PC-3 (cell line): ENCODE measurements around the gene HEATR3. TPM values are rescaled to one million over a fixed set of nuclear protein-coding genes. Genes with fewer than 3 reads are reported as not detected.

ENCODE experiments used
- ATAC-seq: fragments of 200-7000 bp; cut with Tn5 transposase; 2 replicates; pipeline ENCODE4 v1.9.1; 2020; ENCODE audit warnings: mild to moderate bottlenecking, moderate library complexity
- BruUV-seq: library from RNA; stranded (reverse); fragments of 400-500 nt; replicated peaks from 2 replicates; lab custom pipeline; 2021; lab: Mats Ljungman, UMichigan
- CTCF ChIA-PET: fragments of 300-600 bp; sonication (Branson Sonifier 250); formaldehyde crosslinking; loops from one replicate; lab custom pipeline; 2022; ENCODE audit warnings: antibody characterized with exemption; lab: Charles Lee
- POLR2A ChIA-PET: fragments of 300-600 bp; sonication (Branson Sonifier 250); formaldehyde crosslinking; loops from one replicate; lab custom pipeline; 2022; ENCODE audit warnings: antibody characterized with exemption; ENCODE audit not compliant: unreplicated experiment; lab: Charles Lee
- DNase-seq: peaks from one replicate; pipeline ENCODE4 v3.0.0-alpha.2; 2015
- H2AFZ ChIP-seq: fragments of 300-600 bp; sonication (generic); 2 replicates; pipeline ENCODE4 v1.6.0; 2016; ENCODE audit warnings: antibody characterized with exemption, low read length
- H3F3A ChIP-seq: fragments of 300-600 bp; sonication (generic); one replicate; pipeline ENCODE4 v1.6.0; 2017; ENCODE audit warnings: antibody characterized with exemption, low read length, control low read depth, mild to moderate bottlenecking; ENCODE audit not compliant: unreplicated experiment
- H3K27ac ChIP-seq: fragments of 300-600 bp; sonication (generic); 2 replicates; pipeline ENCODE4 v1.5.1; 2016; ENCODE audit warnings: mild to moderate bottlenecking, low read length
- H3K27me3 ChIP-seq: fragments of 300-600 bp; sonication (generic); 2 replicates; pipeline ENCODE4 v1.6.1; 2016; ENCODE audit warnings: low read length, mixed read lengths
- H3K36me3 ChIP-seq: fragments of 300-600 bp; sonication (generic); 2 replicates; pipeline ENCODE4 v1.6.1; 2016; ENCODE audit warnings: low read depth, mixed run types, low read length, mixed read lengths
- H3K4me1 ChIP-seq: fragments of 300-600 bp; sonication (generic); 2 replicates; pipeline ENCODE4 v1.5.1; 2016; ENCODE audit warnings: low read length; ENCODE audit not compliant: insufficient read depth
- H3K4me2 ChIP-seq: fragments of 300-600 bp; sonication (generic); 2 replicates; pipeline ENCODE4 v1.6.0; 2016; ENCODE audit warnings: low read length
- H3K4me3 ChIP-seq: fragments of 300-600 bp; sonication (generic); 2 replicates; pipeline ENCODE4 v1.5.1; 2016; ENCODE audit warnings: mild to moderate bottlenecking, low read length, mixed read lengths
- H3K79me2 ChIP-seq: fragments of 300-600 bp; sonication (generic); 2 replicates; pipeline ENCODE4 v1.6.1; 2017; ENCODE audit warnings: low read length, mixed read lengths
- H3K9ac ChIP-seq: fragments of 300-600 bp; sonication (generic); 2 replicates; pipeline ENCODE4 v1.6.0; 2016; ENCODE audit warnings: mild to moderate bottlenecking, low read length
- H3K9me2 ChIP-seq: fragments of 300-600 bp; sonication (generic); replicated peaks from 2 replicates; pipeline ENCODE4 v1.6.1; 2016; ENCODE audit warnings: mixed run types, low read length, mixed read lengths
- H3K9me3 ChIP-seq: fragments of 300-600 bp; sonication (generic); 2 replicates; pipeline ENCODE4 v1.6.1; 2016; ENCODE audit warnings: low read length, mixed read lengths
- H4K20me1 ChIP-seq: fragments of 300-600 bp; sonication (generic); 2 replicates; pipeline ENCODE4 v1.6.1; 2016; ENCODE audit warnings: low read length, mixed read lengths
- CTCF ChIP-seq: fragments of 300-600 bp; sonication (generic); conservative IDR thresholded peaks from 2 replicates; pipeline ENCODE4 v1.5.1; 2017; ENCODE audit warnings: antibody characterized with exemption, low read depth, mild to moderate bottlenecking, low read length
- EZH2 ChIP-seq: fragments of 300-600 bp; sonication (generic); IDR thresholded peaks from one replicate; pipeline ENCODE4 v1.6.1; 2017; ENCODE audit warnings: antibody characterized with exemption, mild to moderate bottlenecking, low read length; ENCODE audit not compliant: unreplicated experiment
- EZH2phosphoT487 ChIP-seq: fragments of 300-600 bp; sonication (generic); IDR thresholded peaks from 2 replicates; pipeline ENCODE4 v1.6.1; 2018; ENCODE audit warnings: mild to moderate bottlenecking, antibody characterized with exemption, low read length, borderline replicate concordance
- intact Hi-C: fragments of 100-400 bp; cut with micrococcal nuclease; formaldehyde crosslinking; loops from 2 replicates; pipeline ENCODE4 v1.9.0; 2023
- total RNA-seq: library from RNA; depleted of rRNA; stranded (reverse); fragments of >200 nt; gene quantifications from 2 replicates; pipeline ENCODE4 v1.2.3, GENCODE V29; 2014

HEATR3 gene
- total RNA-seq, 1 experiment from 2014 or later: 18.7 TPM

- Histone ChIP-seq H3K4me3 (no peak overlapping the region), H3K9me3 (no peaks in the 10 kb centered on the region), H3K27ac (no peak overlapping the region), H3K4me2 (no peak overlapping the region), H3K27me3 (no peaks in the 10 kb centered on the region), H3F3A (no peaks in the 10 kb centered on the region), H4K20me1 (no peaks in the 10 kb centered on the region), H3K36me3 (peaks cover 10% of the 10 kb centered on the region; the same call in 1 of the 2 replicates), H3K9me2 (no peaks in the 10 kb centered on the region), H3K79me2 (no peaks in the 10 kb centered on the region), H2AFZ (no peak overlapping the region), H3K9ac (no peak overlapping the region), H3K4me1 (no peaks in the 10 kb centered on the region)
- POLR2A ChIA-PET: no interaction called here
- intact Hi-C loops: no loop called here
- CTCF ChIA-PET: no interaction called here
- BruUV-seq: no TSS peak
- TF ChIP-seq CTCF (no peak), EZH2 (no peak), EZH2phosphoT487 (no peak)
- DNase-seq (no peak), ATAC-seq (no peak)
These were observed 18.2 kb downstream of the HEATR3 start for GRCh38 chr16:50083996-50084395.

GRCh38 chr16:50086176-50086575, 20.4 kb downstream of the HEATR3 start:
- DNase-seq: no peak
- no peak overlapping the region for H3K27ac ChIP-seq
- H2AFZ ChIP-seq: no peak overlapping the region
- no peak for ATAC-seq
- no peak overlapping the region for H3K4me3 ChIP-seq
- ChIA-PET POLR2A (no interaction called here), CTCF (no interaction called here)
- no peaks in the 10 kb centered on the region for H3K27me3 ChIP-seq
- H3K79me2 ChIP-seq: no peaks in the 10 kb centered on the region
- no peaks in the 10 kb centered on the region for H3F3A ChIP-seq
- intact Hi-C loops: no loop called here
- no peaks in the 10 kb centered on the region for H4K20me1 ChIP-seq
- no peaks in the 10 kb centered on the region for H3K4me1 ChIP-seq
- no TSS peak for BruUV-seq
- peaks cover 4% of the 10 kb centered on the region; the same call in 1 of the 2 replicates for H3K36me3 ChIP-seq
- no peak overlapping the region for H3K4me2 ChIP-seq
- no peaks in the 10 kb centered on the region for H3K9me3 ChIP-seq
- H3K9me2 ChIP-seq: no peaks in the 10 kb centered on the region
- no peak overlapping the region for H3K9ac ChIP-seq
- no peak for TF ChIP-seq CTCF
- TF ChIP-seq EZH2phosphoT487: no peak
- TF ChIP-seq EZH2: no peak

GRCh38 chr16:50088302-50088701, 22.5 kb downstream of the HEATR3 start:
- Histone ChIP-seq H3K9me3 (no peaks in the 10 kb centered on the region), H3K9ac (no peak overlapping the region), H3K27me3 (no peaks in the 10 kb centered on the region), H3K36me3 (peaks cover 4% of the 10 kb centered on the region; the same call in 1 of the 2 replicates), H3K4me2 (no peak overlapping the region), H3F3A (no peaks in the 10 kb centered on the region), H4K20me1 (no peaks in the 10 kb centered on the region), H2AFZ (no peak overlapping the region), H3K9me2 (no peaks in the 10 kb centered on the region), H3K79me2 (no peaks in the 10 kb centered on the region), H3K27ac (no peak overlapping the region), H3K4me3 (no peak overlapping the region), H3K4me1 (no peaks in the 10 kb centered on the region)
- intact Hi-C loops: no loop called here
- no peak for ATAC-seq
- BruUV-seq: no TSS peak
- no peak for DNase-seq
- ChIA-PET CTCF (no interaction called here), POLR2A (no interaction called here)
- TF ChIP-seq CTCF: no peak
- TF ChIP-seq EZH2phosphoT487: no peak
